ENCODE data around the gene PIK3AP1.

PIK3AP1 gene

GRCh38 chr10:96661632-96662031 is 58.7 kb downstream of the PIK3AP1 start:
- no peak for TF ChIP-seq CTCF (IDR thresholded peaks at IDR 0.05; ENCODE audit: low read depth, low read length)
- no peak for DNase-seq (ENCODE audit: extremely low read depth, low read depth)

- no peak for DNase-seq (ENCODE audit: extremely low read depth, low read depth)
- TF ChIP-seq CTCF (IDR thresholded peaks at IDR 0.05; ENCODE audit: low read depth, low read length), result no peak
Measured at GRCh38 chr10:96660297-96660696, 60.0 kb downstream of the PIK3AP1 start.

GRCh38 chr10:96658844-96659243 is 61.5 kb downstream of the PIK3AP1 start:
- DNase-seq (ENCODE audit: extremely low read depth, low read depth), result no peak
- TF ChIP-seq CTCF (IDR thresholded peaks at IDR 0.05; ENCODE audit: low read depth, low read length), result no peak

- DNase-seq (ENCODE audit: extremely low read depth, low read depth), result no peak
- TF ChIP-seq CTCF (IDR thresholded peaks at IDR 0.05; ENCODE audit: low read depth, low read length), result no peak
Measured at GRCh38 chr10:96657385-96657784, 62.9 kb downstream of the PIK3AP1 start.

- TF ChIP-seq CTCF (IDR thresholded peaks at IDR 0.05; ENCODE audit: low read depth, low read length), result no peak
- DNase-seq (ENCODE audit: extremely low read depth, low read depth), result no peak
Measured at GRCh38 chr10:96656839-96657238, 63.5 kb downstream of the PIK3AP1 start.

- TF ChIP-seq CTCF (IDR thresholded peaks at IDR 0.05; ENCODE audit: low read depth, low read length), result no peak
- no peak for DNase-seq (ENCODE audit: extremely low read depth, low read depth)
Measured at GRCh38 chr10:96656198-96656577, 64.1 kb downstream of the PIK3AP1 start.

- DNase-seq (ENCODE audit: extremely low read depth, low read depth), result no peak
- no peak for TF ChIP-seq CTCF (IDR thresholded peaks at IDR 0.05; ENCODE audit: low read depth, low read length)
Measured at GRCh38 chr10:96655461-96656197, 64.7 kb downstream of the PIK3AP1 start.

Data from AG09319 (cell line).